Upper lobe of left lung (tissue), 4 donors: Measurements from ENCODE around the gene TP63.

ENCODE experiments used
- CTCF ChIP-seq, 6 experiments: fragments of 450-650 bp in 4 of 6; fragments of 200-600 bp in 2 of 6; sonication (generic) in 2 of 6; IDR thresholded peaks; one replicate each; pipeline ENCODE4 v1.5.1; 2016 to 2019; ENCODE audit warnings: antibody characterized with exemption in 6 of 6
- EP300 ChIP-seq, 4 donors: sonication (generic); formaldehyde crosslinking; IDR thresholded peaks; one replicate each; pipeline ENCODE4 v1.5.1; 2017; ENCODE audit warnings: antibody characterized with exemption in 4 of 4, control low read depth in 2 of 4

- TF ChIP-seq CTCF (IDR thresholded peaks at IDR 0.05) (no peak), EP300 (IDR thresholded peaks at IDR 0.05) (no peak)
Measured at GRCh38 chr3:189773056-189773455, 141.9 kb downstream of the TP63 start.
